ENCODE data around the gene CDON.

CDON gene

GRCh38 chr11:126082251-126083109 is 19.8 kb upstream of the CDON start:
- no peak for DNase-seq (ENCODE audit: low read depth)

- no peak for DNase-seq (ENCODE audit: low read depth)
Measured at GRCh38 chr11:126081915-126082250, 19.2 kb upstream of the CDON start.

- no peak for DNase-seq (ENCODE audit: low read depth)
Measured at GRCh38 chr11:126080161-126080941, 17.7 kb upstream of the CDON start.

- no peak for DNase-seq (ENCODE audit: low read depth)
Measured at GRCh38 chr11:126079621-126080124, 17.0 kb upstream of the CDON start.

- no peak for DNase-seq (ENCODE audit: low read depth)
Measured at GRCh38 chr11:126076641-126077040, 14.0 kb upstream of the CDON start.

- no peak for DNase-seq (ENCODE audit: low read depth)
Measured at GRCh38 chr11:126072801-126073594, 10.3 kb upstream of the CDON start.

GRCh38 chr11:126072141-126072741 is 9.6 kb upstream of the CDON start:
- DNase-seq (ENCODE audit: low read depth), result no peak

GRCh38 chr11:126063507-126063852 is 814 bp upstream of the CDON start:
- DNase-seq (ENCODE audit: low read depth), result no peak

GRCh38 chr11:126061707-126062678 is 673 bp downstream of the CDON start:
- no peak for DNase-seq (ENCODE audit: low read depth)

- DNase-seq (ENCODE audit: low read depth), result no peak
Measured at GRCh38 chr11:126060757-126061171, 1.9 kb downstream of the CDON start.

- DNase-seq (ENCODE audit: low read depth), result no peak
Measured at GRCh38 chr11:126059238-126059781, 3.4 kb downstream of the CDON start.

- DNase-seq (ENCODE audit: low read depth), result no peak
Measured at GRCh38 chr11:126058105-126058874, 4.4 kb downstream of the CDON start.

- no peak for DNase-seq (ENCODE audit: low read depth)
Measured at GRCh38 chr11:126054882-126055281, 7.8 kb downstream of the CDON start.

- DNase-seq (ENCODE audit: low read depth), result no peak
Measured at GRCh38 chr11:126054408-126054807, 8.3 kb downstream of the CDON start.

- no peak for DNase-seq (ENCODE audit: low read depth)
Measured at GRCh38 chr11:126053415-126054286, 9.0 kb downstream of the CDON start.

- no peak for DNase-seq (ENCODE audit: low read depth)
Measured at GRCh38 chr11:126051117-126051516, 11.5 kb downstream of the CDON start.

- DNase-seq (ENCODE audit: low read depth), result no peak
Measured at GRCh38 chr11:126049159-126049558, 13.5 kb downstream of the CDON start.

GRCh38 chr11:126048197-126048596 is 14.5 kb downstream of the CDON start:
- no peak for DNase-seq (ENCODE audit: low read depth)
